Dorsolateral prefrontal cortex (tissue), 118 donors: ENCODE data around the gene ZNF24. TPM values are rescaled to one million over a fixed set of nuclear protein-coding genes. Genes with fewer than 3 reads are reported as not detected.

Experiments
- total RNA-seq, 120 experiments: library from RNA; stranded (reverse); gene quantifications; one replicate each; pipeline versions ENCODE4 v1.2.3 to v1.2.4, GENCODE V29; 2022

ZNF24 gene
- total RNA-seq, 120 experiments from 2014 or later, result 49.1 to 124 (median 68.9) TPM

Other genes starting within 250 kb of the ZNF24 start
- gene ZNF397, start 103.4 kb downstream of the ZNF24 start, total RNA-seq, result 10 to 100 TPM; 32.9 to 72.7 (median 48.5) TPM
- 10 to 100 TPM; 17.0 to 49.2 (median 28.7) TPM for gene ZSCAN30, start 54.2 kb downstream of the ZNF24 start, total RNA-seq
- 1 to 10 TPM; 1.5 to 6.7 (median 3.7) TPM for gene ZNF396, start 32.9 kb upstream of the ZNF24 start, total RNA-seq
- 10 to 100 TPM; 13.8 to 40.5 (median 27.1) TPM for gene INO80C, start 153.5 kb upstream of the ZNF24 start, total RNA-seq
- 10 to 100 TPM; 17.1 to 44.3 (median 30.1) TPM for gene GALNT1, start 237.3 kb upstream of the ZNF24 start, total RNA-seq